ENCODE results near the gene CAMTA1.
A peak's percentile ranks its signal among the peaks of the same experiment; 100 is the strongest.

Gene CAMTA1

GRCh38 chr1:6770751-6771440, 14.4 kb upstream of the CAMTA1 start:
- no peak overlapping the region for H3K4me3 ChIP-seq (ENCODE audit: low read length)
- no peak for TF ChIP-seq CTCF (IDR thresholded peaks at IDR 0.05; ENCODE audit: insufficient read depth, low read depth, low read length, missing control alignments)
- DNase-seq (ENCODE audit: low read depth): peak; percentile 76

GRCh38 chr1:6771441-6771769, 13.8 kb upstream of the CAMTA1 start:
- no peak for DNase-seq (ENCODE audit: low read depth)
- no peak for TF ChIP-seq CTCF (IDR thresholded peaks at IDR 0.05; ENCODE audit: insufficient read depth, low read depth, low read length, missing control alignments)
- H3K4me3 ChIP-seq (ENCODE audit: low read length): no peak overlapping the region

GRCh38 chr1:6774381-6774780, 10.9 kb upstream of the CAMTA1 start:
- no peak for DNase-seq (ENCODE audit: low read depth)
- no peak overlapping the region for H3K4me3 ChIP-seq (ENCODE audit: low read length)
- no peak for TF ChIP-seq CTCF (IDR thresholded peaks at IDR 0.05; ENCODE audit: insufficient read depth, low read depth, low read length, missing control alignments)

DNA sequence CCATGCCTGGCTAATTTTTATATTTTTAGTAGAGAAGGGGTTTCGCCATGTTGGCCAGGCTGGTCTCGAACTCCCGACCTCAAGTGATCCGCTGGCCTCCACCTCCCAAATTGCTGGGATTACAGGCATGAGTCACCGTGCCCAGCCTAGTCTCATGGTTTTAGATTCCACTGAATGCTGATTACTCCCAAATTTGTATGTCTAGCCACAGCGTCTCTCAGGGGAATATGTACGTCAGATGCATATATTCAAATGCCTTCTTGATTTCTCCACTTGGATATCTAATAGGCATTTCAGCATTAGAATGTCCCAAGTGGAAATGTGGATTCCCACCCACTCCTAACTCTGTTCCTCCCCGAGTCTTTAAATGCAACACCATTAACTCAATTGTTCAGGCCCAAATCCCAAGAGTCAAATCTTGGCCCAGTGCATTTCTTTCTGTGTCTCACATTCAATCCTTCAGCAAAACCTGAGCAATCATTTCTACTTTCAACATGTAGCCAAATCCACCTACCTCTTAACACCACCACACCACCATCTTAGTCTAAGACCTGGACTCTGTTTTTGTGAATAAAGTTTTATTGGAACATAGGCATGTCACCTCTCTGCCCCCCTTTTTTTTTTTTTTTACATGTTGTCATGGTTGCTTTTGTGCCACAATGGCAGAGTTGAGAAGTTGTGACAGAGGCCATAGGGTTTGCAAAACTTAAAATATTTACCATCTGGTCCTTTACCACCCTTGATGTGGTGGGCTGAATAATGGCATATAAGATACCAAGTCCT, 9.8 kb upstream of the CAMTA1 start:
- no peak for DNase-seq (ENCODE audit: low read depth)
- H3K4me3 ChIP-seq (ENCODE audit: low read length): no peak overlapping the region
- no peak for TF ChIP-seq CTCF (IDR thresholded peaks at IDR 0.05; ENCODE audit: insufficient read depth, low read depth, low read length, missing control alignments)

- no peak for TF ChIP-seq CTCF (IDR thresholded peaks at IDR 0.05; ENCODE audit: insufficient read depth, low read depth, low read length, missing control alignments)
- no peak for DNase-seq (ENCODE audit: low read depth)
- H3K4me3 ChIP-seq (ENCODE audit: low read length): no peak overlapping the region
Measured at GRCh38 chr1:6776389-6776788, 8.9 kb upstream of the CAMTA1 start.

- no peak overlapping the region for H3K4me3 ChIP-seq (ENCODE audit: low read length)
- no peak for TF ChIP-seq CTCF (IDR thresholded peaks at IDR 0.05; ENCODE audit: insufficient read depth, low read depth, low read length, missing control alignments)
- no peak for DNase-seq (ENCODE audit: low read depth)
Measured at GRCh38 chr1:6776895-6777294, 8.4 kb upstream of the CAMTA1 start.

All from epithelial cell of esophagus (primary cell).